ENCODE data around the gene FOXN4.

Gene FOXN4

GRCh38 chr12:109239691-109240090 is 69.4 kb downstream of the FOXN4 start:
- H3K4me2 ChIP-seq (ENCODE audit: low read depth, low read length, poor library complexity, severe bottlenecking): no peak overlapping the region
- no peaks in the 10 kb centered on the region for H3K9me2 ChIP-seq (replicated peaks; ENCODE audit: insufficient read depth, low read length)

GRCh38 chr12:109239179-109239578 is 69.9 kb downstream of the FOXN4 start:
- no peaks in the 10 kb centered on the region for H3K9me2 ChIP-seq (replicated peaks; ENCODE audit: insufficient read depth, low read length)
- no peak overlapping the region for H2AFZ ChIP-seq (ENCODE audit: low read depth, low read length, severe bottlenecking)
- H3K9me3 ChIP-seq (ENCODE audit: insufficient read depth, low read length): no peaks in the 10 kb centered on the region
- H3K36me3 ChIP-seq (ENCODE audit: low read length): no peaks in the 10 kb centered on the region
- H3K27ac ChIP-seq (ENCODE audit: low read depth, low read length): no peak overlapping the region
- no peak for TF ChIP-seq EZH2phosphoT487 (conservative IDR thresholded peaks at IDR 0.05; ENCODE audit: low read length)
- TF ChIP-seq CTCF (IDR thresholded peaks at IDR 0.05; ENCODE audit: insufficient read depth, low read length, poor library complexity, severe bottlenecking): no peak
- H3K4me2 ChIP-seq (ENCODE audit: low read depth, low read length, poor library complexity, severe bottlenecking): no peak overlapping the region
- no peaks in the 10 kb centered on the region for H3K27me3 ChIP-seq (ENCODE audit: low read length)
- H3K4me3 ChIP-seq (ENCODE audit: insufficient read depth, low read length, poor library complexity, severe bottlenecking): no peak overlapping the region
- no peaks in the 10 kb centered on the region for H3K79me2 ChIP-seq (ENCODE audit: insufficient read depth, low read length)
- H3F3A ChIP-seq (ENCODE audit: insufficient read depth): no peaks in the 10 kb centered on the region
- no peak overlapping the region for H3K9ac ChIP-seq (ENCODE audit: low read length)
- no peaks in the 10 kb centered on the region for H4K20me1 ChIP-seq (ENCODE audit: low read depth, low read length)

More at GRCh38 chr12:109239691-109240090, 69.4 kb downstream of the FOXN4 start:
- H3K36me3 ChIP-seq (ENCODE audit: low read length): no peaks in the 10 kb centered on the region
- H3K79me2 ChIP-seq (ENCODE audit: insufficient read depth, low read length): no peaks in the 10 kb centered on the region
- no peak overlapping the region for H3K27ac ChIP-seq (ENCODE audit: low read depth, low read length)
- no peak overlapping the region for H3K4me3 ChIP-seq (ENCODE audit: insufficient read depth, low read length, poor library complexity, severe bottlenecking)
- no peak for TF ChIP-seq EZH2phosphoT487 (conservative IDR thresholded peaks at IDR 0.05; ENCODE audit: low read length)
- no peak for TF ChIP-seq CTCF (IDR thresholded peaks at IDR 0.05; ENCODE audit: insufficient read depth, low read length, poor library complexity, severe bottlenecking)
- no peaks in the 10 kb centered on the region for H3K9me3 ChIP-seq (ENCODE audit: insufficient read depth, low read length)
- no peaks in the 10 kb centered on the region for H4K20me1 ChIP-seq (ENCODE audit: low read depth, low read length)
- H3F3A ChIP-seq (ENCODE audit: insufficient read depth): no peaks in the 10 kb centered on the region
- no peak overlapping the region for H2AFZ ChIP-seq (ENCODE audit: low read depth, low read length, severe bottlenecking)
- H3K9ac ChIP-seq (ENCODE audit: low read length): no peak overlapping the region
- no peaks in the 10 kb centered on the region for H3K27me3 ChIP-seq (ENCODE audit: low read length)

- TF ChIP-seq EZH2phosphoT487 (conservative IDR thresholded peaks at IDR 0.05; ENCODE audit: low read length) (no peak), CTCF (IDR thresholded peaks at IDR 0.05; ENCODE audit: insufficient read depth, low read length, poor library complexity, severe bottlenecking) (no peak)
- Histone ChIP-seq H3K27ac (ENCODE audit: low read depth, low read length) (no peak overlapping the region), H3K79me2 (ENCODE audit: insufficient read depth, low read length) (no peaks in the 10 kb centered on the region), H3K4me3 (ENCODE audit: insufficient read depth, low read length, poor library complexity, severe bottlenecking) (no peak overlapping the region), H2AFZ (ENCODE audit: low read depth, low read length, severe bottlenecking) (no peak overlapping the region), H3K9me3 (ENCODE audit: insufficient read depth, low read length) (no peaks in the 10 kb centered on the region), H3F3A (ENCODE audit: insufficient read depth) (no peaks in the 10 kb centered on the region), H3K9me2 (replicated peaks; ENCODE audit: insufficient read depth, low read length) (no peaks in the 10 kb centered on the region), H3K36me3 (ENCODE audit: low read length) (no peaks in the 10 kb centered on the region), H3K27me3 (ENCODE audit: low read length) (no peaks in the 10 kb centered on the region), H3K4me2 (ENCODE audit: low read depth, low read length, poor library complexity, severe bottlenecking) (no peak overlapping the region), H4K20me1 (ENCODE audit: low read depth, low read length) (no peaks in the 10 kb centered on the region), H3K9ac (ENCODE audit: low read length) (no peak overlapping the region)
These were observed 72.8 kb downstream of the FOXN4 start for GRCh38 chr12:109236257-109236656.
